Posterior vena cava (tissue), 2 donors: Measurements from ENCODE around the gene SH3BGRL2. TPM values are rescaled to one million over a fixed set of nuclear protein-coding genes. Genes with fewer than 3 reads are reported as not detected.
"Not testable (repeated sequence)": the region's sequence is repeated elsewhere in the genome, so short reads cannot be mapped to it uniquely, and the experiment has no call there.

Experiments
- DNase-seq: peaks from one replicate; pipeline ENCODE4 v3.0.0-alpha.2; 2020; ENCODE audit warnings: low spot score
- intact Hi-C, 2 donors: fragments of 100-400 bp; cut with DNase I; formaldehyde crosslinking; loops; one replicate each; pipeline versions ENCODE4 v1.14.1 to v1.14.2; 2022 to 2023
- total RNA-seq, 2 donors: library from RNA; stranded (reverse); fragmentation: NEBNext Ultra II Directional; extraction: Animal tissue kit (Norgen Biotek cat#: 25700); gene quantifications; one replicate each; pipeline ENCODE4 v1.2.1, GENCODE V29; 2021
- donor health status: DM: yes; HTN: yes; CAD: no.
- donor health status: DM: yes; HTN: yes; CAD: no.

The SH3BGRL2 gene
- total RNA-seq, 2 donors from 2014 or later: 14.0 to 15.0 TPM

- intact Hi-C loops: no loop called here
- DNase-seq: no peak
These were observed 18.7 kb upstream of the SH3BGRL2 start for GRCh38 chr6:79612457-79612856.

GRCh38 chr6:79612918-79613317 lies 18.2 kb upstream of the SH3BGRL2 start:
- no peak for DNase-seq
- intact Hi-C loops: no loop called here

- DNase-seq: no peak
- intact Hi-C loops: no loop called here
These were observed 17.2 kb upstream of the SH3BGRL2 start for GRCh38 chr6:79613912-79614311.

DNA sequence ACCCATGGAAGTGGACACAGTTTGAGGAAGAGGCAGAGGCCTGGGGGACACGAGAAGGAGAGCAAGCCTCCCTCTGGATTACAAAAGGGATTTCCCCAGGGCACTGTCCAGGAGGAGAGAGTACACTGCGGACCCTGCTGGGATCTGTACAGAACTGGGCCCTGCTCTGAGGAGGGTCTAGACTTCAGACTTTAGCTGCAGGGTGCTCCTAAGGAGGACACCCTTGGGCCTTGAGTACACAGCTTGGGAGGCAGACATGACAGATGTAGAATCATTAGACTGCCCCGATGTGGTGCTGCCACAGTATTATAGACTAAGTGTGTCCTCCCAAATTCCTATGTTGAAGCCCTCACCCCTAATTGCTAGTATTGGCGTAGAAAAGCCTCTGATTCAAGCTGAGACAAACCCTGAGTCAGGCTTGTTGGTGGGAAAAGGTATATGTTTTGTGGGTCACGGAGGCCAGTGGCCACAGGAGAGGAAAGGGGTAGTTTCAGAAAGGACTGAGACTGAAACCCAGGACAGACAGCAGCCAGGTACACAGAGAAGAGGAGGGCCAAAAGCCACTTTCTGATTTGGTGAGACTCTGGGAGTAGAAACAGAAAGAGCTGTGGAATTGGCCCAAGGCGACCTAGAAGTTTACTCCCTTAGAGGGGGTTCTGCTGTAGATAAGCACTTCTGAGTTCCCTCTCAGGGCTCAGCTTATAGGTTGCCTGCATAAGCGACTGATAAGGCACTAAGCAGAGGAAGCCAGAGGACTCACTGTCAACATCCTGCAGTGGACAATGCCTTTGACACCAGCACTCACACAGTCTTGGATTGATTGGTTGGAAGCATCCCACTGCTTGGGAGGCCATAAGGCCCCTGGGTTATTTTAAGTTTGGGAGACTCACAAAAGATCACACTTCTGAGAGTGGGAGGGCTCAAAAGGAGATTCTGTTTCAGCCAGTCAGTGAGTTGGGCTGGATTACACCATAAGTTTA lies 16.5 kb upstream of the SH3BGRL2 start:
- intact Hi-C loops: no loop called here

DNA sequence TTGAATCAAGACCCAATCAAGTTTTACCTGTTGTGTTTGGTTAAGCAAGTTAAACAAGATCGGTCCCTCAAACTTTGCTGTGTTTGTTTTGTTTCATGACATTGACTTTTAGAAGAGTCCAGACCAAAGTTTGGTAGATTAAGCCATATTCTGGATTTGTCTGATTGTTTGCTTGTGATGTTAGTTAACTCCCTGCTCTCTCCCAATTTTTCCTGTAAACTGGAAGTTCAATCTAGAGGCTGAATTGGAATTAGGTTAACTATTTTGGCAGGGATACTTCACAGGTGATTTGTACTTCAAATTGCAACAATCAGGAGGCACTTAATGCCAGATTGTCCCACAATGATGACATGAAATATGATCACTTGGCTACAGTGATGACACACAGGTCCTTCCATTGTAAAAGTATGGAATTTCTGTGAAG lies 13.6 kb upstream of the SH3BGRL2 start:
- intact Hi-C loops: no loop called here
- no peak for DNase-seq

More for the DNA sequence above, 16.5 kb upstream of the SH3BGRL2 start:
- DNase-seq: no peak

DNA sequence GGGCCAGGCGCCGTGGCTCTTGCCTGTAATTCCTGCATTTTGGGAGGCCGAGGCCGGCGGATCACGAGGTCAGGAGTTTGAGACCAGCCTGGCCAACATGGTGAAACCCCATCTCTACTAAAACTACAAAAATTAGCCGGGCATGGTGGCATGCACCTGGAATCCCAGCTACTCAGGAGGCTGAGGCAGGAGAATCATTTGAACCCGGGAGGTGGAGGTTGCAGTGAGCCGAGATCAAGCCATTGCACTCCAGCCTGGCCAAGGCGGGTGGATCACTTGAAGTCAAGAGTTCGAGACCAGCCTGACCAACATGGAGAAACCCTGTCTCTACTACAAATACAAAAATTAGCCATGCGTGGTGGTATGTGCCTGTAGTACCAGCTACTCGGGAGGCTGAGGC lies 12.7 kb upstream of the SH3BGRL2 start:
- intact Hi-C loops, DNase-seq: not testable (repeated sequence)

DNA sequence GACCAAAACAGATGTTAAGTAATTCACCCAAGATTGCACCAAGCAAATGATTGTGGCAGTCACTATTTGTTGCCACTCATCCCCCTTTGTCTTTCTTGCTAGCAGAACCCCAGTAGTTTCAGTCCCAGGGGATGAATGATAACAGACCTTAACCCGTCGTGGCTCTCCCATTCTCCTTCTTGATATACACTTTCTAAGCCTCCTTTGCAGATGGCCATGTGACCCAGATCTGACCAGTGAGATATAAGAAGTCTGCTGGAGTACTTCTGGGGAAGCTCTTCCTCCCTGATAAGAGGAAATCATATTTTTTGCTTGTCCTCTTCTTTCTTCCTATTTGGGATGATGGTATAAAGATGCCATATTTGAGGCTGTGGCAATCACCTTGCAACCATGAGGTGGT lies 9.6 kb upstream of the SH3BGRL2 start:
- intact Hi-C loops: no loop called here
- DNase-seq: no peak

- intact Hi-C loops: no loop called here
- no peak for DNase-seq
These were observed 8.8 kb upstream of the SH3BGRL2 start for GRCh38 chr6:79622364-79622763.

- DNase-seq: no peak
- intact Hi-C loops: no loop called here
These were observed 8.0 kb upstream of the SH3BGRL2 start for GRCh38 chr6:79623106-79623505.

DNA sequence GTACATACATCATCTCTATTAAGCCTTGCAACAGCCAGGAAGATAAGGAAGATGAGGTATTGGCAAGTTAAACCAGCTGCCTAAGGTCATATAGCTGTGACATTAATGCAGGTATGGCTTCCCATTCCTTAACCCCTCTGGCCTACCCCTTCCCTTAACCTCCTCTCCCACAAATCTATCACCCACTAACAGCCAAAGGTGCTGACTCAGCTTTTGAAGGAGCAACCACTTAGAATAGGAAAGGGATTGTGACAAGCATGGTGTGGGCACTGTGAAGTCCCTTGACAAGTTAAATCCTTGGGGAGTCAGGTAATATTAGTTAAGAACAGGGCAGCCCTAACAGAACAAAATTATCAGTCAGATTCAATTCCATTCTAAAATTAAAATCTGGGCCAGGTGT lies 5.4 kb upstream of the SH3BGRL2 start:
- intact Hi-C loops: no loop called here

DNA sequence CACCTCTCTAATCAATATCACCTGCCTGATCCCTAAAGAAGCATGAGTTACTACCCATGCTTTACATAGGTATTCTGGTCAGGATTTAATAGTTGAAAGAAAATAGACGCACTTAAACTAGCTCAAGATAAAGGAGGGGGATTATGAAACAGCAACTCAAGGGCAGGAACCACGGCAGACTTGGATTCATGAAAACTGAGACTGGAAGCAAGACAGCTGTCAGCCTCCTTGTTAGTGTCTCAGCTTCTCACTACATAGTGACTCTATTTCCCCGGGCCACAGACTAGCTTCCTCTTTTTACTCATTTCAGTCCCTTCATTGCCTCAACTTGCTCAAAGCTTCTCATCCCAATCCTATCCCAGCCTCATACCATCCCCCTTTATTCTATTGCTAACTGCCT lies 4.3 kb upstream of the SH3BGRL2 start:
- no peak for DNase-seq
- intact Hi-C loops: no loop called here

More for the DNA sequence above, 5.4 kb upstream of the SH3BGRL2 start:
- no peak for DNase-seq

DNA sequence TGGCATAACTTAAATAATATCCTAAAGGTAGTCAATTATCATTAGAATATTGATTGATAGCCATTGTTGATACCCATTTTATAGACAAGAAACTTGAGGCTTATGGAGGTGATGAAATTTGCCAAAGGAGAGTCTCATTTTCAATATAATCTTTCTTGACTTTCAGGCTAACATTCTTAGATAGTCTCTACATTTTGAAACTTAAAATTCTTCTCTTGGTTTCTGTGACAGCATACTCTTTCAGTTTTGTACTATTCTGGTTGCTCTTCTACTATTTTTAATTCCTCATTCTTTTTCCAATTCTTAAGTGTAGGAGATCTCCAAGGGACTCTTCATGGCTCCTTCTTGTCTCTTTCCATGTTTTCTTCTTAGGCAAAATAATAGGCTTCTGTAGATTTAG lies 3.7 kb upstream of the SH3BGRL2 start:
- intact Hi-C loops: no loop called here
- DNase-seq: no peak

GRCh38 chr6:79628466-79629288 lies 2.5 kb upstream of the SH3BGRL2 start:
- no peak for DNase-seq
- intact Hi-C loops: no loop called here

DNA sequence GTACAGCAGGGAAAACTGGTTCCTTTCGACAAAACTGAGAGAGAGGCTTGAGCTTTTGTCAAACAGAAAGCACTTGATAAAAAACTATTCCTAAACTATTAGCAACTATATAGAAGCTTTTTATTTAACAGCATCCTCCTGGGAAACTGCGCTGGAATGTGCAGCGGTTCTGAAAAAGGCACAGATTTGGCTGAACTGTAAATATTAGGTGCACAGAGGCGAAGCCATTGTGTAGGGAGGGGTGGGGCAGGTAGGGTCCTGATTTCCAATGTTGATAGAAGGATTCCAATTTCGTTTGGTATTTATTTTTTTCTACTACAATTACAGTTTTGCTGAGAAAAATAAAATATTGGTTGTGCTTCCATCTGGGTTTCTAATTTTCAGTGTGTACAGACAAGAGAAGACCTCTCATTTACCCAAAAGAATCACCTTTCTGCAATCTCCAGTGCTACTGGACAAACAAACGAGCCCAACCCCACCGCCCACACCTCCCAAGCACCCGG lies 698 bp upstream of the SH3BGRL2 start:
- intact Hi-C loops: no loop called here

GRCh38 chr6:79631693-79632172 lies 604 bp downstream of the SH3BGRL2 start:
- DNase-seq: no peak
- intact Hi-C loops: no loop called here

More for the DNA sequence above, 698 bp upstream of the SH3BGRL2 start:
- DNase-seq: no peak

- intact Hi-C loops: no loop called here
- no peak for DNase-seq
These were observed 1.5 kb downstream of the SH3BGRL2 start for GRCh38 chr6:79632580-79632979.

DNA sequence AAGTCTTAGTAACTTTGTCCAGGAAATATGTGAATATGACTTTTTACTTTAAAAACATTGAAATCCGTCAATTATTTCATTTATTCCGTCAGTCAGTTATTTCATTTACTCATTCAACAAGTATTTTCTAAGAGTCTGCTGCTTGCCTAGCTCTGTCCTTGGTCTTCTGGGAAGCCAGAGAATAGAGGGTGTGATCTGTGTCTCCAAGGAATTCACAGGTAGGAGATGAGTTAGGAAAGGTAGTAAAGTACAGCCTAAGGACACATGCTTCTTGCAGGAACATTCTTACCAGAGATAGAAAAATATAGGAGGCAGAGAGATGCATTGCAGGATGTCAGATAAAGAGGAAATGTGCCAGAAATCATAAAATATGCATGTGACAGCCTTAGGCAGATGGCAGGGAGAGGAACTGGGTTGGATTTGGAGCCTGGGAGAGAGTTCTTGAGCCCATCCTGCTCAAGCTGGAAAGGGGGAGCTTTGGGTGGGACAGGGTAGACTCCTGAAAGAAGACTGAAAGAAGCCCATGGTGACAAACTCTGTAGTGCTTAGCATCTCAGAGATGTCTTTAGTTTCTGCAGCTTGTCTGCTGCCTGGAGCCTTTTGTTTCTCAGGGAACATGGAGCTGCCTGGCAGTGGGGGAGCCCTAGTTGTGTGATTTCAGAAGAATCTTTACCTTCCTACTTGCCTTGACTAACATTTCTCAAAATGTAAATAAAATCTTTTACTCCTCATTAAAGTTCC lies 3.5 kb downstream of the SH3BGRL2 start:
- intact Hi-C loops: no loop called here
- DNase-seq: no peak

DNA sequence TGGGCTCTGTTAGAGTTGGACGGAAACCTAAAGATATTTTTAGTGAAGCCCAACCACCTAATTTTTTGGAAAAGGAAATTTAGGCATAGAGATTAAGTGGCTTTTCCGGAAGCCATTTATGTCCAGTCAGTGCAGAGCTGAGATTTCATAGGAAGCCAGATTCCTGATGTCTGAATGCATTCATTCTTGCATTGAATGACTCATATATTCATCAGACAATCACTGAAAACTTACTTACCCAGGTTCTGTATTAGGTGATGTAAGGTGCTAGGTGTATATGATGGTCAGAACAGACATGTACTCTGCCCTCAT lies 4.1 kb downstream of the SH3BGRL2 start:
- intact Hi-C loops: no loop called here
- no peak for DNase-seq

GRCh38 chr6:79636673-79637072 lies 5.5 kb downstream of the SH3BGRL2 start:
- intact Hi-C loops: no loop called here
- DNase-seq: no peak
